HG03575 (cell line): ENCODE measurements around the gene ACSL1.
A peak's percentile ranks its signal among the peaks of the same experiment; 100 is the strongest.
"Not testable (repeated sequence)": the region's sequence is repeated elsewhere in the genome, so short reads cannot be mapped to it uniquely, and the experiment has no call there.

Experiments
- ATAC-seq: cut with Tn5 transposase; IDR thresholded peaks from one replicate; pipeline ENCODE4 v1.9.1; 2021; ENCODE audit not compliant: unreplicated experiment, insufficient number of reproducible peaks, low FRiP score; ENCODE audit errors: extremely low read depth

The ACSL1 gene

DNA sequence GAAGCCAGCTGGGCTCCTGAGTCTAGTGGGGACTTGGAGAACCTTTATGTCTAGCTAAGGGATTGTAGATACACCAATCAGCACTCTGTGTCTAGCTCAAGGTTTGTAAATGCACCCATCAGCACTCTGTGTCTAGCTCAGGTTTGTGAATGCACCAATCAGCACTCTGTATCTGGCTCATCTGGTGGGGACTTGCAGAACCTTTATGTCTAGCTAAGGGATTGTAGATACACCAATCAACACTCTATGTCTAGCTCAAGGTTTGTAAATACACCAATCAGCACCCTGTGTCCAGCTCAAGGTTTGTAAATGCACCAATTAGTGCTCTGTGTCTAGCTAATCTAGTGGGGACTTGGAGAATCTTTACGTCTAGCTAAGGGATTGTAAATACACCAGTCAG, 84.1 kb downstream of the ACSL1 start:
- ATAC-seq = not testable (repeated sequence)

- ATAC-seq = no peak
These were observed 84.8 kb downstream of the ACSL1 start for GRCh38 chr4:184740980-184741391.

DNA sequence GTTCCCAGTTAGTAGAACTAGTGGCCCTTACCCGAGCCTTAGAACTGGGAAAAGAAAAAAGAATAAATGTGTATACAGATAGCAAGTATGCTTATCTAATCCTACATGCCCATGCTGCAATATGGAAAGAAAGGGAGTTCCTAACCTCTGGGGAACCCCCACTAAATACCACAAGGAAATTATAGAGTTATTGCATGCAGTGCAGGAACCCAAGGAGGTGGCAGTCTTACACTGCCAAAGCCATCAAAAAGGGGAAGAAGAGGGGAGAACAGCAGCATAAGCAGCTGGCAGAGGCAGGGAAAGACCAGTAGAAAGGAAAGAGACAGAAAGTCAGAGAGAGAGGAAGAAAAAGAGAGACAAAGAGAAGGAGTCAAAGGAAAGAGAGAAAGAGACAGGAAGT, 86.2 kb downstream of the ACSL1 start:
- ATAC-seq = not testable (repeated sequence)

DNA sequence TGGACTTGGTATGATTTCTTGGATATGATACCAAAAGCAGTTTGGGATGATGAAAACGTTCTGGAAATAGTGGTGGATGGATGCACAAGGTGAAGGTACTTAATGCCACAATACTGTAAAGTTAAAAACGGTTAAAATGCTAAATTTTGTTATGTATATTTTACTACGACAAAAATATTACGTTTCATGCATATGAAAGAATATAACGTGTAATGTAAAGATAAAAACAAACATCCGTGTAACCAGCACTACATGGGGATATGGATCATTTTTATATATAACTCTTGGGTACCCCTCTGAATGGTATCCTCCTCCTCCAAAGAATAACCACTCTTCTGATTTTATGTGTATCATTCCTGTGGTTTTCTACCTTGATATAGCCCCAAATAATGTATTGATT, 91.0 kb downstream of the ACSL1 start:
- ATAC-seq = no peak

DNA sequence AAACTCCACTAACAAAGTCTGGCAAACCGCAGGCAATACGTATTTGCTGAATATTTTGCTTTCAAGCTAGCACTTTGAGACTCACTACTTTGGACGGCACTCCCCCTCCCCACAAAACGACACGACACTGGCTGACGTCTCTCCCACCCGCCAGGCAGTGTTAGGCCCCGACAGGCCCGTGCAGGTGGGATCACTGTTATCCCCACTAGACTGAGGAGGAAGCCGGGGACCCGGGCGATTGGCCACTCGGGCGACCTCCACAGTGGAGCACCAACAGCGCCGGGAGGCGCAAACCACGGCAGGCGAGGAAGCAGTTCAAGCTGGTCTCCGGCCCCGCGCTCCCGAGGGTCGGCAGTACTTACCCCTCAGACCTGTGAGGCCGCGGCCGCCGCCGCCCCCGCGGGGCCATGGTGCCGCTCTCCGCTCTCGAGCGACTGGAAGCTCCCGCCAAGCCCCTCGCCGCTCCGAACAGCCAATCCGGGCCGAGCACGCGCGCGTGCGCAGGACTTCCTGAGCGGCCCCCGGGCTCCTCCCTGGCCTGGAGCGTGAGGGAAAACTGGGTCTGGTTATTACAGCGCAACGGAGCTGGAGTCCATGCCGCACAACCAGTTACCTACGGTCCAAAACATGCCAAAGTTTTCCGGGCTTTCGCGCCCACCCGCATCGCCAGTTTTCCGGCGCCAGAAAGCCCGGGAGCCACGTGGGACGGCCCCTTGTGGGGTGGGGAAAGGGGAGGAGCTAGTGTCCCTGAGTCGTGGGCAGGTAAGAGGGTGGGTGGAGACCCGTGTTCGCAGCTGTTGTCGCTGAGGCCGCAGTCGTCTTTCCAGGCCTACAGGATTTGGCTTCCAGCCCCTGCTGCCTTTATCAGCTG, 91.9 kb downstream of the ACSL1 start, which contains the start of gene CENPU:
TSS of gene CENPU (minus strand) at position 443 of the 871 bp plus-strand sequence. CDS start at position 409, 34 bp downstream.
- peak; percentile 82 for ATAC-seq

DNA sequence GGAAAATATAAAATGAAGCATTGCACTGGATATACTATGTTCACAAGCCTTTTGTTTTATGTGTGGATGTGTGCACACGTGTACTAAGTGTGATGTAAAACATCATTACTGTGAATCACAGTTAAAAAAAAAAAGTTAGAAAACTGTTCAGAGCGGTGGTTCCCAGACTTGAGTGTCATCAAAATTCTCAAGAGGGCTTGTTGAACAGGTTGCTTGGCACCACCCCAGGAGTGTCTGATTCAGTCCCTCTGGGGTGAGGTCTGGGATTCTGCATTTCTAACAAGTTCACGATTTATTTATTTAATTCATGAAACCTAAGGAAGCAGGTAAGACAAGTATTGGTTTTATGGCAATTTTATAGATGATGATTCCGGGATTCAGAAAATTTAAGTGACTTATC, 93.6 kb downstream of the ACSL1 start:
- no peak for ATAC-seq

- no peak for ATAC-seq
These were observed 94.7 kb downstream of the ACSL1 start for GRCh38 chr4:184731056-184731455.

DNA sequence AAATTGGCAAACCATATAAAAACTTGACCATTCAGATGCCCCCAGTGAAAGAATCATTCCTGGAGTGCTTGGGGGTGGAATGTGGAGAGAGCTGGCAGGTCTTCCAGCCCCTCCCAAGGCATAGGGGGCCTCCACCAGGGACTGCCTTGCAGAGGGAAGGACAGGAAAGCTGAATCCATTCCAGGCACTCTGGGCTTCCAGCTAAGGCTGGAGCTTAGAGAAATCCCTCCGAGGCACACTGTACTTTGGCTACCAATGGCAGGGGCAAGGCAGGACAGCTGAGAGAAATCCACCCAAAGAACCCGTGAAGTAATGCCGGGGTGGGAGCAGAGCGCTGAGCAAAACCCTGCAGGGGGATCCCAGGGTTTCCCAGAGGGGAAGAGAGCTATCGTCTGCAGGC, 95.8 kb downstream of the ACSL1 start:
- no peak for ATAC-seq

DNA sequence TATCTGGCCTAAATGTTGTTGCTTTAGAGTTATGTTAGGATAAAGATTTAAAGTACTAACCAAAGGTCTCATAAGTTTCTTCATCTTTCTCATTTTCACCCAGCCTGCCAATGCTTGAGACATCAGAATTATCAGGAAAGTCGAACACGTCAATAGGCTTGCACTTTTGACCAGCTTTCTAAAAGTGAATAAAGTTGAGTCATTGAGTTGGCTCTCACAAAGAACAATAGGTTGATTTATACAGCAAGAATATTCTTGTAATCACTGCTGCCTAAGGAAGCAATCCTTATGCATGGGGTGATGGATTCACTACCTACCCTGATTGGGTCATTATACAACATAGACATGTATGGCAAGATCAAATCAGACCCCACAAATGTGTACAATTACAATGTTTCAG, 96.9 kb downstream of the ACSL1 start:
- ATAC-seq = no peak

DNA sequence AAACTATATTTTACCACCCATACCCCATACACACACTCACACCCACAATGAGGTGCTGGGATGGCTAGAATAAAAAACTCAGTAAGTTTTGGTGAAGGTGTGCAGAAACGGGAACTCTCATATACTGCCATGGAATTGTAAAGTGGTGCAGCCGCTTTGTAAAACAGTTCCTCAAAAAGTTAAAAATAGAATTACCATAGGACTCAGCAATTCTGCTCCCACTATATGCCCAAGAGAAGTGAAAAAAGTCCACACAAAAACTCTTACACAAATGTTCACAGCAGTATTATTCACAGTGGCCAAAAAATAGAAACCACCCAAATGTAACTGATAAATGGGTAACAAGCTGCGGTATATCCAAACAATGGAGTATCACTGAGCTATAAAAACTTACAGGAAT, 98.3 kb downstream of the ACSL1 start:
- ATAC-seq = no peak

- ATAC-seq = no peak
These were observed 103.0 kb downstream of the ACSL1 start for GRCh38 chr4:184722798-184723197.

DNA sequence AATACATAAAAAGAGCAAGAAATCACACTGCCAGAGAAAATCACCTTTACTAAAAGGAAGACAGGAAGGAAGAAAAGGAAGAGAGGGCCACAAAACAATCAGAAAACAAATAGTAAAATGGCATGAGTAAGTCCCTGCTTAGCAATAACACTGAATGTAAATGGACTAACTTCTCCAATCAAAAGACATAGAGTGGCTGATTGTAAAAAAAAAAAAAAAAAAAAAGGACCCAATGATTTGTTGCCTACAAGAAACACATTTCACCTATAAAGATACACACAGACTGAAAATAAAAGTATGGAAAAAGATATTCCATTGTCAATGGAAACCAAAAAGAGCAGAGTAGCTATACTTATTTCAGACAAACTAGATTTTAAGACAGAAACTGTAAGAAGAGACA, 104.5 kb downstream of the ACSL1 start:
- ATAC-seq = no peak

GRCh38 chr4:184719407-184719806, 106.4 kb downstream of the ACSL1 start:
- no peak for ATAC-seq

DNA sequence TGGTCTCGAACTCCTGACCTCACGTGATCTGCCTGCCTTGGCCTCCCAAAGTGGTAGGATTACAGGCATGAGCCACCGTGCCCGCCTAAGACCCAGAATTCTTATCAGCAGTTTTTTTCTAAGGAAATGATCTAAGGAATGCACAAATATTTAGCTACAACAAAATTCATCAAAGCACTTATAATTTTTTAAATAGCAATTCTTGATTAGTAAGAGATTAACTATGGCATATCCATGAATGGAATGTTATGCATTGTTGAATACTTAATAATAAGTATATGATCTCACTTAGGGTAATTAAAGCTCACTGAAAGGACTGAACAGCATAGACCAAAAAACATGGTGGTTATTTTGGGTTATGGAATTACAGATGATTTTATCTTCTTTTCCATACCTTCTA, 110.2 kb downstream of the ACSL1 start:
- ATAC-seq = no peak

GRCh38 chr4:184713887-184714286, 111.9 kb downstream of the ACSL1 start:
- ATAC-seq = no peak

GRCh38 chr4:184712322-184712721, 113.4 kb downstream of the ACSL1 start:
- no peak for ATAC-seq

- no peak for ATAC-seq
These were observed 119.3 kb downstream of the ACSL1 start for GRCh38 chr4:184706453-184706852.

DNA sequence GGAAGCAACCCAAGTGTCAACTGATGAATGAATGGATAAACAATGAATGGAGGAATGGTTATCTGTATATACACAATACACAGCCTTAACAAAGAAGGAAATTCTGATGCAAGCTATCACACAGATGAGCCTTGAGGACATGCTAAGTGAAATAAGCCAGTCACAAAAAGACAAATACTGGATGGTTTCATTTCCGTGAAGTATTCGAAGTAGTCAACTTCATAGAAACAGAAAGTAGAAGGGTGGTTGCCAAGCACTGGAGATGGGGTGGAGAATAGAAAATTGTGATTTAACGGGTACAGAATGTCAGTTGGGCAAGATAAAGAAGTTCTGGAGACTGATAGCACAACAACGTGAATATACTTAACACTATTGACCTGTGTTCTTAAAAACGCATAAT, 120.1 kb downstream of the ACSL1 start:
- no peak for ATAC-seq
